Stomach (tissue), 9 donors: ENCODE data around the gene MYO3B. TPM values are rescaled to one million over a fixed set of nuclear protein-coding genes. Genes with fewer than 3 reads are reported as not detected.

Source experiments
- DNase-seq, 2 donors: peaks; one replicate each; pipeline versions ENCODE4 v3.0.0 to v3.0.0-alpha.2; 2013 to 2019
- H3K27ac ChIP-seq, 5 donors: fragments of 200-600 bp in 4 of 5; sonication (generic) in 4 of 5; one replicate each; pipeline ENCODE4 v1.5.1; 2013 to 2019; ENCODE audit warnings: mild to moderate bottlenecking in 1 of 5, moderate library complexity in 1 of 5
- H3K27me3 ChIP-seq, 3 donors: fragments of 200-600 bp; sonication (generic); one replicate each; pipeline ENCODE4 v1.5.1; 2017 to 2019; ENCODE audit warnings: mixed run types in 1 of 3
- H3K36me3 ChIP-seq, 4 donors: fragments of 200-600 bp; sonication (generic); 1 replicate in 3 of 4; 2 replicates in 1 of 4; pipeline ENCODE4 v1.5.1; 2016 to 2019
- H3K4me1 ChIP-seq, 4 donors: fragments of 200-600 bp; sonication (generic); one replicate each; pipeline ENCODE4 v1.5.1; 2016 to 2019
- H3K4me3 ChIP-seq, 4 donors: fragments of 200-600 bp; sonication (generic) in 3 of 4; one replicate each; pipeline ENCODE4 v1.5.1; 2016 to 2019; ENCODE audit warnings: mild to moderate bottlenecking in 1 of 4
- H3K9me3 ChIP-seq, 4 donors: fragments of 200-600 bp; sonication (generic); one replicate each; pipeline ENCODE4 v1.5.1; 2016 to 2019
- CTCF ChIP-seq, 7 experiments: fragments of 450-650 bp in 4 of 7; fragments of 200-600 bp in 3 of 7; sonication (generic) in 3 of 7; IDR thresholded peaks; one replicate each; pipeline ENCODE4 v1.5.1; 2016 to 2019; ENCODE audit warnings: antibody characterized with exemption in 7 of 7, control low read depth in 2 of 7, mild to moderate bottlenecking in 1 of 7
- EP300 ChIP-seq: sonication (generic); formaldehyde crosslinking; IDR thresholded peaks from one replicate; pipeline ENCODE4 v1.6.1; 2017; ENCODE audit warnings: antibody characterized with exemption
- POLR2A ChIP-seq, 4 donors: fragments of 450-650 bp; IDR thresholded peaks; one replicate each; pipeline ENCODE4 v1.6.1; 2016; ENCODE audit warnings: antibody characterized with exemption in 4 of 4, control low read depth in 2 of 4, mild to moderate bottlenecking in 1 of 4, moderate library complexity in 1 of 4
- POLR2AphosphoS5 ChIP-seq, 3 donors: sonication (generic); formaldehyde crosslinking; IDR thresholded peaks; one replicate each; pipeline ENCODE4 v1.6.1; 2016; ENCODE audit warnings: antibody characterized with exemption in 3 of 3
- WGBS, 5 donors: extraction: QIAGEN DNeasy Blood & Tissue Kit in 3 of 5; methylation state at CpG; one replicate each; pipeline versions ENCODE4 v1.1.5 to v1.1.7; 2013 to 2018; 5-methylcytosine and 5-hydroxymethylcytosine counted together
- intact Hi-C: fragments of 100-400 bp; cut with DNase I; formaldehyde crosslinking; loops from one replicate; pipeline ENCODE4 v1.15.1; 2023; ENCODE audit warnings: low total_unique reads
- polyA plus RNA-seq, 3 donors: library from polyadenylated mRNA; stranded (reverse); fragments of 200-250 nt; gene quantifications; one replicate each; pipeline ENCODE4 v1.2.3, GENCODE V29; 2013
- total RNA-seq, 5 donors: library from RNA; depleted of rRNA; stranded (reverse); fragments of >200 nt; gene quantifications; one replicate each; pipeline versions ENCODE4 v1.1.0 to v1.2.3, GENCODE V29; 2014 to 2016
- donor health status: healthy with polysubstance abuse.
- donor health status: Bipolar disorder and iron deficiency.
- donor health status: healthy.

Gene MYO3B
- total and polyA plus RNA-seq, 8 donors: 0.05 to 0.37 TPM; not detected in 6

DNA sequence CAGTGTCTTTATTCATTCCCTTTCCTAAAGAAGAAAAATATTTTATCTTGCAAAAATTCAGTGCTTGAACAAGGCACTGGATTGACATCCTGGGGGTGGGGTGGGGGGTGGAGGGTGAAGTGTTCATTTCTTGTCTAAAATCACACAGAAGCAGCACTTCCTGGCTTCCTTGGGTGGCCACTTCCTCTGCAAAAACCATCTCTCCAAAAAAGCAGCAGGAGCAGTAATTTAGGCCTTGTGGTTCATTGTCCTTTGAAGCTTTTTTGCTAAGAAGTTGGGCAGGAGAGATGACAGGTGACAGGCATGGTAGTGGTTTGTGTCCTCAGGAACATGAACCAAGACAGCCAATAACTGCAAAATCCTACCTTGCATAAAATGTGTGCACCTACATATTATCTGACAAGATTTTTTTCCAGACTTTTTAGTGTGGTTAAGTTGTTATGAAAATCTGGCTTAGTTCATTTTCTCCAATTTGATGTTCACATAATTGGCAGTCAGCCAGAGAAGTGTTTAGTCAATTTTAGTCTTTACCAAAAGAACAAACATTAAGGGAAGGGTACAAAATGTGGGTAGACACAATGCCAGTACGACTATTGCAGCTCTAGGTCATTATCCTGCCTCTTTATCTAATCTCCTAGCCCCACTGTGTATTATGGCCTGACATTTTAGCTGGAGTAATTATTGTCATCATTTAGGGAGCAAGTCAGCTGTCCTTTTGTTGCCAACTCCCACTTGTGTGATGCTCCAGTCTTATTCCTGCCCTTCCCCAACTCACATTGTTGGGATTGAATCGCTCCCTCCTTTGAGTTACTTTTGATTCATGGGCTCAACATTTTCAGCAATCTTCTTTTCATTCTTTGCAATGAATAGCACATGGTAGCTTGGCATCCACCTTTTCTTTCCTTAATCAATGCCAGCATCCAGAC lies 177.2 kb downstream of the MYO3B start:
- no peak for TF ChIP-seq POLR2A (IDR thresholded peaks at IDR 0.05)
- no peak for TF ChIP-seq EP300
- no peak for TF ChIP-seq CTCF (IDR thresholded peaks at IDR 0.05)
- H3K27ac ChIP-seq: no peak overlapping the region
- WGBS, 5 donors: 56 to 78% (median 61%) methylated on average over 2 of the region's 2 CpGs
- H3K36me3 ChIP-seq: no peaks in the 10 kb centered on the region
- H3K4me3 ChIP-seq: no peak overlapping the region
- no peaks in the 10 kb centered on the region for H3K9me3 ChIP-seq
- intact Hi-C loops: no loop called here
- H3K4me1 ChIP-seq: no peaks in the 10 kb centered on the region
- DNase-seq: peak in 1 of 2 donors; percentile 12
- H3K27me3 ChIP-seq: no peaks in the 10 kb centered on the region

DNA sequence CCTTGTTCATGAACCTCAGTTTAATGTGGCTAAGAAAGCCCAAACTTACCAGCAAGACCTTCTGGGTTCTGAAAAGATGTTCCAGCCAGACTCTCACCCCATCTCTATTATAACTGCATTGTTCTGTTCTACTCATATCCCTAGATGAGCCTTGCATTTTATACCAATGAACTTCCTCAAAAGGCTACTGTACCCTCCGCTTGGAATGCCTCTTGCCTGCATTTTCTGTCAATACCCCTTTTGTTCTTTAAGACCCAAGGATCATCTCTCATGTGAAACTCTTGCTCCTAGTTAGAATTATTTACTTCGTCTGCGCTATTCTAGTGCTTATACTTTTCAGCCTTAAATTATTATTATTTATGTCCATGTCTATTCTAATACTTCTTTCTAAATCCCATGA lies 181.5 kb downstream of the MYO3B start:
- Histone ChIP-seq H3K36me3 (no peaks in the 10 kb centered on the region), H3K4me3 (no peak overlapping the region), H3K9me3 (no peaks in the 10 kb centered on the region), H3K4me1 (peaks cover 0 to 16% (median 3%) of the 10 kb centered on the region in 4 donors), H3K27me3 (peaks cover 0 to 24% (median 0%) of the 10 kb centered on the region in 3 donors), H3K27ac (no peak overlapping the region)
- WGBS, 5 donors: 82 to 94% (median 89%) methylated on average over 3 of the region's 3 CpGs
- DNase-seq: no peak
- intact Hi-C loops: no loop called here
- no peak for TF ChIP-seq POLR2AphosphoS5 (IDR thresholded peaks at IDR 0.05)
- no peak for TF ChIP-seq CTCF (IDR thresholded peaks at IDR 0.05)
- no peak for TF ChIP-seq EP300
- no peak for TF ChIP-seq POLR2A (IDR thresholded peaks at IDR 0.05)

- no peak overlapping the region for H3K27ac ChIP-seq
- H3K36me3 ChIP-seq: no peaks in the 10 kb centered on the region
- intact Hi-C loops: loop anchor here (10.0 kb wide), 1 partner anchor 454 kb away; the partner anchor contains the start of gene GAD1
- no peak overlapping the region for H3K4me3 ChIP-seq
- H3K9me3 ChIP-seq: no peaks in the 10 kb centered on the region
- peaks cover 0 to 33% (median 0%) of the 10 kb centered on the region in 3 donors for H3K27me3 ChIP-seq
- no peak for DNase-seq
- no peak for TF ChIP-seq CTCF (IDR thresholded peaks at IDR 0.05)
- TF ChIP-seq EP300: no peak
- no peak for TF ChIP-seq POLR2AphosphoS5 (IDR thresholded peaks at IDR 0.05)
- no peak for TF ChIP-seq POLR2A (IDR thresholded peaks at IDR 0.05)
- 59 to 74% (median 69%) methylated on average over 3 of the region's 3 CpGs for WGBS, 5 donors
- H3K4me1 ChIP-seq: peaks cover 0 to 16% (median 3%) of the 10 kb centered on the region in 4 donors
Observed at GRCh38 chr2:170360546-170361089, 182.7 kb downstream of the MYO3B start.

- peak; percentile 53 to 80 for DNase-seq
- no peak overlapping the region for H3K4me3 ChIP-seq
- no peaks in the 10 kb centered on the region for H3K9me3 ChIP-seq
- H3K36me3 ChIP-seq: no peaks in the 10 kb centered on the region
- intact Hi-C loops: loop anchor here (10.0 kb wide), 1 partner anchor 453 kb away; the partner anchor contains the start of gene GAD1
- no peak overlapping the region for H3K27ac ChIP-seq
- H3K27me3 ChIP-seq: peaks cover 0 to 40% (median 0%) of the 10 kb centered on the region in 3 donors
- TF ChIP-seq CTCF (IDR thresholded peaks at IDR 0.05) (peak in 5 of 7 experiments; percentile 37 to 54 (median 52)), EP300 (no peak), POLR2A (IDR thresholded peaks at IDR 0.05) (no peak), POLR2AphosphoS5 (IDR thresholded peaks at IDR 0.05) (no peak)
- WGBS, 5 donors: 15 to 24% (median 18%) methylated on average over 5 of the region's 5 CpGs
- peaks cover 0 to 16% (median 3%) of the 10 kb centered on the region in 4 donors for H3K4me1 ChIP-seq
Observed at GRCh38 chr2:170361090-170361936, 183.4 kb downstream of the MYO3B start.
